GM12864 (cell line): ENCODE results near the gene KRTDAP.

ENCODE experiments used
- DNase-seq: peaks from one replicate; pipeline ENCODE4 v3.0.0-alpha.2; 2011; ENCODE audit warnings: low read depth
- H3K4me3 ChIP-seq: 2 replicates; pipeline ENCODE4 v1.5.1; 2011; ENCODE audit warnings: mild to moderate bottlenecking, low read depth, low read length, control low read depth
- TF ChIP-seq, protein P1 (sequence below): IDR thresholded peaks from 2 replicates; pipeline ENCODE4 v1.5.1; 2011; ENCODE audit warnings: low read depth, mild to moderate bottlenecking, moderate library complexity, low read length, control low read depth, inconsistent platforms; ENCODE audit errors: missing control alignments

KRTDAP gene

GRCh38 chr19:35460608-35461007 is 29.7 kb downstream of the KRTDAP start:
- TF ChIP-seq, protein P1, sequence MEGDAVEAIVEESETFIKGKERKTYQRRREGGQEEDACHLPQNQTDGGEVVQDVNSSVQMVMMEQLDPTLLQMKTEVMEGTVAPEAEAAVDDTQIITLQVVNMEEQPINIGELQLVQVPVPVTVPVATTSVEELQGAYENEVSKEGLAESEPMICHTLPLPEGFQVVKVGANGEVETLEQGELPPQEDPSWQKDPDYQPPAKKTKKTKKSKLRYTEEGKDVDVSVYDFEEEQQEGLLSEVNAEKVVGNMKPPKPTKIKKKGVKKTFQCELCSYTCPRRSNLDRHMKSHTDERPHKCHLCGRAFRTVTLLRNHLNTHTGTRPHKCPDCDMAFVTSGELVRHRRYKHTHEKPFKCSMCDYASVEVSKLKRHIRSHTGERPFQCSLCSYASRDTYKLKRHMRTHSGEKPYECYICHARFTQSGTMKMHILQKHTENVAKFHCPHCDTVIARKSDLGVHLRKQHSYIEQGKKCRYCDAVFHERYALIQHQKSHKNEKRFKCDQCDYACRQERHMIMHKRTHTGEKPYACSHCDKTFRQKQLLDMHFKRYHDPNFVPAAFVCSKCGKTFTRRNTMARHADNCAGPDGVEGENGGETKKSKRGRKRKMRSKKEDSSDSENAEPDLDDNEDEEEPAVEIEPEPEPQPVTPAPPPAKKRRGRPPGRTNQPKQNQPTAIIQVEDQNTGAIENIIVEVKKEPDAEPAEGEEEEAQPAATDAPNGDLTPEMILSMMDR = no peak

DNA sequence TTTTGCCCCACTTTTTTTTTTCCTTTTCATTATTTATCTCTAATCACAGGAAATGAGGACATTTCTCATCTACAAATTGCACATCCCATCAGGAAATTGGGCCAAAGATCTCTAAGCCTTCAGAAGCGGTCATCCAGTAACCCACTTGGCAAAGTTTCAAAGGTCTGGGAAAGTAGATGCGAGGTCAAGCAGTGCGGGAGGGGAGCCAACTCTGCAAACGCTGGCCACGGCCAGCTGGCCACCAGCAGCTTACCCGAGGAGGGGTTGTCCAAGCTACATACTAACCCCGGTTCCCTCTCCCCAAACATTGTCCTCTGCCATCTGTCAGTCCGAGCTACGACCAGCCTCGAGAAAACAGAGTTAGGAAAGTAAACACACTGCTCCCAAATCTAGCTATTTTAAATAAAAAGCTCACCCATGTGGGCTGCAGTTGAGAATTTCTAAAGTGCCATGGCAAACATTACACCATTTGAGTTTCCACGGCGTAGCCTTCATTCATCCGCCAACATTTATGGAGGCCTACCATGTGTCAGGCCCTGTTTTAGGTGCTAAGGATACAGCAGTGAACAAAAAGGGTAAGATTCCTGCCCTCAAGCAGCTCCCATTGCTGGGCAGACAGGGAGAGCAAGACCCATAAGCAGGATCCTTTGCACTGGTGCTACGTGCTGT is 30.7 kb downstream of the KRTDAP start:
- TF ChIP-seq, protein P1 = no peak
- H3K4me3 ChIP-seq = no peak overlapping the region
- DNase-seq = no peak

More at GRCh38 chr19:35460608-35461007, 29.7 kb downstream of the KRTDAP start:
- no peak for DNase-seq
- H3K4me3 ChIP-seq = no peak overlapping the region

DNA sequence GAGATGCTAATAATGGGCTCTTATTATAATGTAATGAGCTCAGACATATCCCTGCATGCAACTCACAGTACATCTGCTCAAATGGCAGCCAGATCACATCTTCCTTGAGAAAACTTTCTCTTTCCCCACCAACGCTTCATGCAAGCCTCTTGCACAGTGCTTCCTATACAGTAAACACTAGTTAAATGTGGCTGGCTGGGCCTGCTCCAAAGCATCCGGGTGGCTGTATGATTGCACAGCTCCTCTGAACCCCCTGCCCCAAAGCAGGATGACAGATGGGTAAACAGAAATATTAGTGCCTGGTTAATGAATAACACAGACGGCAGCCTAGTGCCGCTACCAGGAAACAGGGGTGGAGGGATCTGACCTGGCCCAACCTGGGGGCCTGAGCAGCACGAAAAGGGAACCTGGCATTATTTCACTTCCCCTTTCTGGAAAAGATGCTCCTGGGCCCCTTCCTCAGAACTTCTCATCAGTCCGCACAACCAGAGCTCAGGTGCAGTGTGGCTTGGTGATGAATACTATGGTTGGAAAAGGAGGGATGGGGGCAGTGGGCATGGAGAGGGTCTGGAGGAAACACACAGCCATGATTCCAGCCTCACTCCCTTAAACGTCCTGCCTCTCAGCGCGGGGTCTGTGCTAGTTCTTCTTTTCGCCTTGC is 31.4 kb downstream of the KRTDAP start:
- DNase-seq = no peak
- H3K4me3 ChIP-seq = no peak overlapping the region

DNA sequence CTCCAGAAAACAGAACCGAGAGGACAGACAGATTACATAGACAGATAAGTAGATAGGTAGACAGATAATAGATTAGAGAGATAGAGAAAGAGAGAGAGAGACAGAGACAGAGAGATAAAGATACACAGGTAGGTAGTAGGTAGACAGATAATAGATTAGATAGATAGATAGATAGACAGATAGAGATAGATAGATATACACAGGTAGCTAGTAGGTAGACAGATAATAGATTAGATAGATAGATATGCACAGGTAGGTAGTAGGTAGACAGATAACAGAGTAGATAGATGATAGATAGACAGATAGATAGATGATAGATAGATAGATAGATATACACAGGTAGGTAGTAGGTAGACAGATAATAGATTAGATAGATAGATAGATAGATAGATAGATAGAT is 32.1 kb downstream of the KRTDAP start:
- TF ChIP-seq, protein P1 = no peak
- DNase-seq = no peak
- no peak overlapping the region for H3K4me3 ChIP-seq

More for the DNA sequence above, 31.4 kb downstream of the KRTDAP start:
- TF ChIP-seq, protein P1 = no peak

DNA sequence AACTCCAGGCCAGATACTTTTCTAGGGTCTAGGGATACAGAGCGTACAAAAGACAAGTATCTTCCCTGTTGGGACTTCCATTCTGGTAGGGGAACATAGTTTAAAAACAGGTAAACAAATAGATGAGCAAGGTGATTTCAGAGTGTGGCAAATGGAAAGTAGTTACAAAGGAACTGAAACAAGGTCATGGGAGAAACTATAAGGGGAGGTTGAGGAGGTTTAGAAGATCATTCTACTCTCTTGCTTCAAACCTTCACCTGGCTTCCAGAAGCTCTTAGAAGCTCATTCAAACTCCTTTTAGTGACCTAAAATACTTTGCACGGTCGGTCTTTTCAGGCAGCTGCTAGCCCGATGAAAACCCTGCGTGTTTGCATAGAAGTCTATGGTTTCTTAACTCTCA is 33.1 kb downstream of the KRTDAP start:
- TF ChIP-seq, protein P1 = no peak
- no peak overlapping the region for H3K4me3 ChIP-seq
- DNase-seq = peak; percentile 67

DNA sequence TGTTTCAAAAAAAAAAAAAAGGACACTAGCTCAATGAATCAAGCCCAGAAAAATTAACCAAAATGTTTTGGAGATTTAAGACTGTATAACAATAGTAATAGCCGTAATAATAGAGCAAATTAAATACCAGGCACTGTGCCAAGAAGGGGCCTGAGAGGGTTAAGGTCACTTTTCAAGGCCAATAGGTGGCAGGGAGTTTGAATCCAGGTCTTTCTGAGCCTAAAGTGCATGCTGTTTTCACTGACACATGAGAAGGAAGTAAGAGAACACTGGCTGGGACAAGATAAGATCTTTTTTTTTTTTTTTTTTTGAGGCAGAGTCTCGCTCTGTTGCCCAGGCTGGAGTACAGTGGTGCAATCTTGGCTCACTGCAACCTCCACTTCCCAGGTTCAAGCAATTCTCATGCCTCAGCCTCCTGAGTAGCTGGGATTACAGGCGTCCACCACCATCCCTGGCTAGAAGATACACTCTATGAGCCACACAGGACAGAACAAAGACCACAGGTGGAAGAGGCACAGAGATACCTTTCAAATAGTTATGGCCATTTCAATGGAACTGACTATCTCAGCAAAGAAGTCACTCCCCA is 34.6 kb downstream of the KRTDAP start:
- TF ChIP-seq, protein P1 = no peak

More for the DNA sequence above, 34.6 kb downstream of the KRTDAP start:
- no peak for DNase-seq
- no peak overlapping the region for H3K4me3 ChIP-seq
